GM18511 (cell line): Measurements from ENCODE around the gene DYNLT2.
"Not testable (repeated sequence)": the region's sequence is repeated elsewhere in the genome, so short reads cannot be mapped to it uniquely, and the experiment has no call there.

Source experiments
- ATAC-seq: cut with Tn5 transposase; IDR thresholded peaks from one replicate; pipeline ENCODE4 v1.9.1; 2021; ENCODE audit warnings: mild to moderate bottlenecking, moderate library complexity; ENCODE audit not compliant: unreplicated experiment

DYNLT2 gene

GRCh38 chr6:169701954-169702839 is 49.2 kb downstream of the DYNLT2 start, which contains the start of the genes C6orf120 and WDR27:
Gene C6orf120, plus strand, starts transcription at chr6:169702126. Its CDS starts 334 bp downstream, at chr6:169702460.
Gene WDR27, minus strand, starts transcription at chr6:169702029. Its CDS starts 13,024 bp downstream, at chr6:169689005.
- peak; percentile 94 for ATAC-seq

- ATAC-seq: peak; percentile 18
Observed at GRCh38 chr6:169701311-169701953, 49.9 kb downstream of the DYNLT2 start.

- no peak for ATAC-seq
Observed at GRCh38 chr6:169700296-169700695, 51.1 kb downstream of the DYNLT2 start.

GRCh38 chr6:169697115-169697514 is 54.3 kb downstream of the DYNLT2 start:
- ATAC-seq: not testable (repeated sequence)

GRCh38 chr6:169695131-169695530 is 56.2 kb downstream of the DYNLT2 start:
- ATAC-seq: no peak

GRCh38 chr6:169692516-169692915 is 58.9 kb downstream of the DYNLT2 start:
- ATAC-seq: no peak

GRCh38 chr6:169691260-169691659 is 60.1 kb downstream of the DYNLT2 start:
- ATAC-seq: no peak
